Stomach (tissue), 9 donors: Measurements from ENCODE around the gene TRMU. TPM values are rescaled to one million over a fixed set of nuclear protein-coding genes. Genes with fewer than 3 reads are reported as not detected.

Experiments used
- DNase-seq, 2 donors: peaks; one replicate each; pipeline versions ENCODE4 v3.0.0 to v3.0.0-alpha.2; 2013 to 2019
- H3K27ac ChIP-seq, 5 donors: fragments of 200-600 bp in 4 of 5; sonication (generic) in 4 of 5; one replicate each; pipeline ENCODE4 v1.5.1; 2013 to 2019; ENCODE audit warnings: mild to moderate bottlenecking in 1 of 5, moderate library complexity in 1 of 5
- H3K27me3 ChIP-seq, 3 donors: fragments of 200-600 bp; sonication (generic); one replicate each; pipeline ENCODE4 v1.5.1; 2017 to 2019; ENCODE audit warnings: mixed run types in 1 of 3
- H3K36me3 ChIP-seq, 4 donors: fragments of 200-600 bp; sonication (generic); 1 replicate in 3 of 4; 2 replicates in 1 of 4; pipeline ENCODE4 v1.5.1; 2016 to 2019
- H3K4me1 ChIP-seq, 4 donors: fragments of 200-600 bp; sonication (generic); one replicate each; pipeline ENCODE4 v1.5.1; 2016 to 2019
- H3K4me3 ChIP-seq, 4 donors: fragments of 200-600 bp; sonication (generic) in 3 of 4; one replicate each; pipeline ENCODE4 v1.5.1; 2016 to 2019; ENCODE audit warnings: mild to moderate bottlenecking in 1 of 4
- H3K9me3 ChIP-seq, 4 donors: fragments of 200-600 bp; sonication (generic); one replicate each; pipeline ENCODE4 v1.5.1; 2016 to 2019
- CTCF ChIP-seq, 7 experiments: fragments of 450-650 bp in 4 of 7; fragments of 200-600 bp in 3 of 7; sonication (generic) in 3 of 7; IDR thresholded peaks; one replicate each; pipeline ENCODE4 v1.5.1; 2016 to 2019; ENCODE audit warnings: antibody characterized with exemption in 7 of 7, control low read depth in 2 of 7, mild to moderate bottlenecking in 1 of 7
- EP300 ChIP-seq: sonication (generic); formaldehyde crosslinking; IDR thresholded peaks from one replicate; pipeline ENCODE4 v1.6.1; 2017; ENCODE audit warnings: antibody characterized with exemption
- POLR2A ChIP-seq, 4 donors: fragments of 450-650 bp; IDR thresholded peaks; one replicate each; pipeline ENCODE4 v1.6.1; 2016; ENCODE audit warnings: antibody characterized with exemption in 4 of 4, control low read depth in 2 of 4, mild to moderate bottlenecking in 1 of 4, moderate library complexity in 1 of 4
- POLR2AphosphoS5 ChIP-seq, 3 donors: sonication (generic); formaldehyde crosslinking; IDR thresholded peaks; one replicate each; pipeline ENCODE4 v1.6.1; 2016; ENCODE audit warnings: antibody characterized with exemption in 3 of 3
- WGBS, 5 donors: extraction: QIAGEN DNeasy Blood & Tissue Kit in 3 of 5; methylation state at CpG; one replicate each; pipeline versions ENCODE4 v1.1.5 to v1.1.7; 2013 to 2018; 5-methylcytosine and 5-hydroxymethylcytosine counted together
- intact Hi-C: fragments of 100-400 bp; cut with DNase I; formaldehyde crosslinking; loops from one replicate; pipeline ENCODE4 v1.15.1; 2023; ENCODE audit warnings: low total_unique reads
- polyA plus RNA-seq, 3 donors: library from polyadenylated mRNA; stranded (reverse); fragments of 200-250 nt; gene quantifications; one replicate each; pipeline ENCODE4 v1.2.3, GENCODE V29; 2013
- total RNA-seq, 5 donors: library from RNA; depleted of rRNA; stranded (reverse); fragments of >200 nt; gene quantifications; one replicate each; pipeline versions ENCODE4 v1.1.0 to v1.2.3, GENCODE V29; 2014 to 2016
- donor health status: healthy with polysubstance abuse.
- donor health status: Bipolar disorder and iron deficiency.
- donor health status: healthy.

TRMU gene
- total and polyA plus RNA-seq, 8 donors: 23.8 to 114 (median 57.4) TPM

DNA sequence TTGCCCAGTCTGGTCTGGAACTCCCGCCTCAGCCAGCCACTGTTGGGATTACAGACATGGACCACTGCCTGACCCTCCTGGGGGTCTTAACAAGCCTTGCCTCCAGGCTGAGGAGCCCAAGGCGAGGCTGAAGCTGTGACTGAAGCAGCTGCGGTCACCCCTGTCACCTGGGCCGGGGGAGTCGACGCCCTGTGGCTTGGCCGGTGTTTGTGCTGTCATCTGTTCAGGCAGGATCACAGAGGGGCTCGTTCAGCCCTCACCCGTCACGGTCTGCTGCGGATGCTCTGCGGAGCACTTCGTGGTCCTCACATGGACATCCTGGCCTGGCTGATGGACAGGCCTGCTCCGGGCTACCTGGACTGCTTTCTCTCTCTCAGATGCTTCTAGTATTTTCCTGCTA lies 23.8 kb downstream of the TRMU start:
- 79 to 91% (median 88%) methylated on average over 4 to 14 of the region's 14 CpGs for WGBS, 5 donors
- no peak for TF ChIP-seq POLR2A (IDR thresholded peaks at IDR 0.05)
- no peak for TF ChIP-seq CTCF (IDR thresholded peaks at IDR 0.05)
- no peak for TF ChIP-seq POLR2AphosphoS5 (IDR thresholded peaks at IDR 0.05)
- TF ChIP-seq EP300: no peak
- no peak overlapping the region for H3K4me3 ChIP-seq
- DNase-seq: no peak
- H3K4me1 ChIP-seq: peaks cover 0 to 4% (median 2%) of the 10 kb centered on the region in 4 donors
- H3K9me3 ChIP-seq: no peaks in the 10 kb centered on the region
- H3K36me3 ChIP-seq: peaks cover 19 to 82% (median 61%) of the 10 kb centered on the region in 4 donors
- peaks cover 0 to 9% (median 0%) of the 10 kb centered on the region in 3 donors for H3K27me3 ChIP-seq
- no peak overlapping the region for H3K27ac ChIP-seq
- intact Hi-C loops: no loop called here

DNA sequence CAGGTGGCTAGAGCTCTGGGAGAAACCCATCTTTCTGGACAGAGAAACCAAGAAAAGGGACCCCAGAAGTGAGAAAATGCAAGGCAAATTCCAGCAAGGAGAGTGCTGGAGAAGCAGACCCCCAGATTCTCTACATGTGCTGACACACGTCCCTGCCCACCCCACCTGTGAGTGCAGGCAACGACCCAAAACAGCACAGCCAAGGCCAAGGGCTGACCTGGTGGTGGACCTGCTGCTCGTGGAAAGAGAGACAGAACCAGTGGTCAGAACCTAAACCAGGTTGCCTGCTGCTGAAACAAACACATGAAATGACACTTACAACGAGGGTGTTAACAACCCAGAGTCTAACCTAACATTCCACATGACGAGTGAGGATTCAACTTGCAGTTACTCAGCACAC lies 24.6 kb downstream of the TRMU start:
- Histone ChIP-seq H3K4me3 (no peak overlapping the region), H3K36me3 (peaks cover 16 to 82% (median 61%) of the 10 kb centered on the region in 4 donors), H3K9me3 (no peaks in the 10 kb centered on the region), H3K4me1 (peaks cover 0 to 4% (median 2%) of the 10 kb centered on the region in 4 donors), H3K27ac (no peak overlapping the region), H3K27me3 (peaks cover 0 to 17% (median 0%) of the 10 kb centered on the region in 3 donors)
- no peak for TF ChIP-seq POLR2A (IDR thresholded peaks at IDR 0.05)
- no peak for TF ChIP-seq CTCF (IDR thresholded peaks at IDR 0.05)
- TF ChIP-seq EP300: no peak
- TF ChIP-seq POLR2AphosphoS5 (IDR thresholded peaks at IDR 0.05): no peak
- 67 to 82% (median 77%) methylated on average over 5 of the region's 5 CpGs for WGBS, 5 donors
- intact Hi-C loops: no loop called here
- DNase-seq: no peak

DNA sequence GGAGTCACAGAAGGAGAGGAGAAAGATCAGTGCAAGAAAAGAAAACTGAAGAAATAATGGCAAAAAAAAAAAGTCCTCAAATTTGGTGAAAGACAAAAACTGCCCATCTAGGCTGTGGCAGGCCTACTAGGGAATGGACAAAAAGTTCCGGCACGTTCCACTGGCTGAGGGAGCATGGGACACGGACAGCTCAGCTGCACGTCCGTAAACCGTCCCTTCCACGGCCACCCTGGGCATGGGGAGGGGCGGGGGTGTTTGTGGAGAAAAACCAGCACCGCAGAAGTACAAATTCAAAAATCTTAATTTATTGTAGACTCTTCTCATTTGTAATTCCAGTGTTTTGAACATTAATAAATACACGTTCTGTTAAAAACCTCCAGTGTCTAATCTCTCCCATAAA lies 25.4 kb downstream of the TRMU start:
- WGBS, 5 donors: 87 to 93% (median 92%) methylated on average over 10 of the region's 10 CpGs
- peaks cover 12 to 78% (median 55%) of the 10 kb centered on the region in 4 donors for H3K36me3 ChIP-seq
- intact Hi-C loops: no loop called here

GRCh38 chr22:46361826-46362202 lies 26.3 kb downstream of the TRMU start:
- intact Hi-C loops: no loop called here
- DNase-seq: no peak
- H3K27ac ChIP-seq: no peak overlapping the region
- H3K4me3 ChIP-seq: no peak overlapping the region
- TF ChIP-seq CTCF (IDR thresholded peaks at IDR 0.05) (no peak), POLR2AphosphoS5 (IDR thresholded peaks at IDR 0.05) (no peak), POLR2A (IDR thresholded peaks at IDR 0.05) (no peak), EP300 (no peak)
- H3K9me3 ChIP-seq: no peaks in the 10 kb centered on the region
- H3K36me3 ChIP-seq: peaks cover 4 to 69% (median 47%) of the 10 kb centered on the region in 4 donors
- 57 to 74% (median 64%) methylated on average over 11 of the region's 11 CpGs for WGBS, 5 donors
- no peaks in the 10 kb centered on the region for H3K4me1 ChIP-seq
- H3K27me3 ChIP-seq: peaks cover 0 to 30% (median 0%) of the 10 kb centered on the region in 3 donors

More for the DNA sequence above, 25.4 kb downstream of the TRMU start:
- H3K27me3 ChIP-seq: peaks cover 0 to 21% (median 0%) of the 10 kb centered on the region in 3 donors
- DNase-seq: no peak
- TF ChIP-seq EP300 (no peak), CTCF (IDR thresholded peaks at IDR 0.05) (no peak), POLR2A (IDR thresholded peaks at IDR 0.05) (no peak), POLR2AphosphoS5 (IDR thresholded peaks at IDR 0.05) (no peak)
- H3K27ac ChIP-seq: no peak overlapping the region
- H3K4me3 ChIP-seq: no peak overlapping the region
- H3K4me1 ChIP-seq: no peaks in the 10 kb centered on the region
- H3K9me3 ChIP-seq: no peaks in the 10 kb centered on the region
